H9 (cell line): Measurements from ENCODE around the gene TUBB1. TPM values are rescaled to one million over a fixed set of nuclear protein-coding genes. Genes with fewer than 3 reads are reported as not detected.

Experiments
- DNase-seq: peaks from one replicate; pipeline ENCODE4 v3.0.0-alpha.2; 2017
- H2AFZ ChIP-seq: one replicate; pipeline ENCODE4 v1.6.1; 2013; ENCODE audit warnings: mild to moderate bottlenecking, low read length, control low read depth, moderate library complexity
- H2AK5ac ChIP-seq: 2 replicates; pipeline ENCODE4 v1.6.1; 2013; ENCODE audit warnings: low read length, control low read depth, mixed read lengths; ENCODE audit not compliant: insufficient read length
- H2BK120ac ChIP-seq: one replicate; pipeline ENCODE4 v1.6.1; 2013; ENCODE audit warnings: low read depth, mild to moderate bottlenecking, low read length, control low read depth, inconsistent platforms; ENCODE audit not compliant: poor library complexity, severe bottlenecking
- H2BK12ac ChIP-seq: 2 replicates; pipeline ENCODE4 v1.6.1; 2013; ENCODE audit warnings: low read length, control low read depth, mixed read lengths, low read depth; ENCODE audit not compliant: insufficient read length
- H2BK15ac ChIP-seq: 2 replicates; pipeline ENCODE4 v1.6.1; 2013; ENCODE audit warnings: low read depth, low read length, control low read depth
- H2BK20ac ChIP-seq: one replicate; pipeline ENCODE4 v1.6.1; 2013; ENCODE audit warnings: low read depth, mild to moderate bottlenecking, low read length, control low read depth, inconsistent platforms; ENCODE audit not compliant: poor library complexity, severe bottlenecking
- H2BK5ac ChIP-seq: 2 replicates; pipeline ENCODE4 v1.6.1; 2013; ENCODE audit warnings: low read length, control low read depth, mixed read lengths; ENCODE audit not compliant: insufficient read length
- H3K14ac ChIP-seq: 2 replicates; pipeline ENCODE4 v1.6.1; 2013; ENCODE audit warnings: low read length, control low read depth; ENCODE audit not compliant: insufficient read depth
- H3K18ac ChIP-seq: 2 replicates; pipeline ENCODE4 v1.6.1; 2013; ENCODE audit warnings: low read depth, mild to moderate bottlenecking, mixed read lengths, low read length, control low read depth; ENCODE audit not compliant: insufficient read length
- H3K23ac ChIP-seq: 2 replicates; pipeline ENCODE4 v1.6.1; 2013; ENCODE audit warnings: low read length, control low read depth, mixed read lengths, low read depth; ENCODE audit not compliant: insufficient read length
- H3K23me2 ChIP-seq: 2 replicates; pipeline ENCODE4 v1.6.1; 2013; ENCODE audit warnings: low read depth, mild to moderate bottlenecking, mixed read lengths, low read length, control low read depth; ENCODE audit not compliant: insufficient read length, poor library complexity, severe bottlenecking
- H3K27ac ChIP-seq: 2 replicates; pipeline ENCODE4 v1.5.1; 2013; ENCODE audit warnings: low read length, control low read depth, mixed read lengths, low read depth; ENCODE audit not compliant: insufficient read length
- H3K27me3 ChIP-seq: 2 replicates; pipeline ENCODE4 v1.6.1; 2013; ENCODE audit warnings: low read length, control low read depth, inconsistent platforms; ENCODE audit not compliant: insufficient read depth
- H3K4ac ChIP-seq: 2 replicates; pipeline ENCODE4 v1.6.1; 2013; ENCODE audit warnings: low read depth, mild to moderate bottlenecking, control low read depth, inconsistent platforms, low read length, moderate library complexity
- H3K4me1 ChIP-seq: 2 replicates; pipeline ENCODE4 v1.6.1; 2013; ENCODE audit warnings: low read length, control low read depth, inconsistent platforms; ENCODE audit not compliant: insufficient read depth
- H3K4me2 ChIP-seq: 2 replicates; pipeline ENCODE4 v1.6.1; 2013; ENCODE audit warnings: low read length, control low read depth, mixed read lengths; ENCODE audit not compliant: insufficient read length, insufficient read depth
- H3K56ac ChIP-seq: 2 replicates; pipeline ENCODE4 v1.6.1; 2013; ENCODE audit warnings: low read depth, mild to moderate bottlenecking, mixed read lengths, low read length, control low read depth; ENCODE audit not compliant: insufficient read length
- H3K79me1 ChIP-seq: 2 replicates; pipeline ENCODE4 v1.6.1; 2013; ENCODE audit warnings: low read depth, mild to moderate bottlenecking, moderate library complexity, low read length, control low read depth, inconsistent platforms; ENCODE audit not compliant: insufficient read depth, poor library complexity, severe bottlenecking
- H3K79me2 ChIP-seq: 2 replicates; pipeline ENCODE4 v1.6.1; 2013; ENCODE audit warnings: low read length, control low read depth, inconsistent platforms; ENCODE audit not compliant: insufficient read depth
- H3K9ac ChIP-seq: 2 replicates; pipeline ENCODE4 v1.6.1; 2013; ENCODE audit warnings: low read length, control low read depth, mixed read lengths; ENCODE audit not compliant: insufficient read length; ENCODE audit errors: extremely low read depth
- H3K9me3 ChIP-seq: one replicate; pipeline ENCODE4 v1.6.1; 2013; ENCODE audit warnings: low read depth, low read length, inconsistent platforms; ENCODE audit not compliant: control insufficient read depth
- H3T11ph ChIP-seq: one replicate; pipeline ENCODE4 v1.6.1; 2013; ENCODE audit warnings: mild to moderate bottlenecking, low read length, control low read depth, inconsistent platforms
- H4K20me1 ChIP-seq: one replicate; pipeline ENCODE4 v1.6.1; 2013; ENCODE audit not compliant: control insufficient read depth, insufficient read length, insufficient read depth
- H4K5ac ChIP-seq: 2 replicates; pipeline ENCODE4 v1.6.1; 2013; ENCODE audit warnings: low read depth, mild to moderate bottlenecking, mixed read lengths, low read length, control low read depth; ENCODE audit not compliant: insufficient read length
- H4K8ac ChIP-seq: replicated peaks from 2 replicates; pipeline ENCODE4 v1.6.1; 2013; ENCODE audit warnings: low read length, control low read depth, mixed read lengths, low read depth; ENCODE audit not compliant: insufficient read length
- H4K91ac ChIP-seq: 2 replicates; pipeline ENCODE4 v1.6.1; 2013; ENCODE audit warnings: low read depth, mild to moderate bottlenecking, moderate library complexity, mixed read lengths, low read length, control low read depth; ENCODE audit not compliant: insufficient read length
- H3K27ac Mint-ChIP-seq, 3 experiments: 2 replicates in 2 of 3; 3 replicates in 1 of 3; pipeline ENCODE4 v1.8.0; 2020 to 2021; ENCODE audit warnings: mixed read lengths in 3 of 3, mild to moderate bottlenecking in 1 of 3, moderate library complexity in 1 of 3
- H3K27me3 Mint-ChIP-seq: 2 replicates; pipeline ENCODE4 v1.8.0; 2021; ENCODE audit warnings: low read depth, mild to moderate bottlenecking, moderate library complexity, mixed read lengths
- H3K36me3 Mint-ChIP-seq, 3 experiments: 2 replicates in 2 of 3; 3 replicates in 1 of 3; pipeline ENCODE4 v1.8.0; 2020 to 2021; ENCODE audit warnings: low read depth in 3 of 3, mixed read lengths in 3 of 3; ENCODE audit not compliant: insufficient read depth in 1 of 3
- H3K4me1 Mint-ChIP-seq, 2 experiments: 2 replicates each; pipeline ENCODE4 v1.8.0; 2020; ENCODE audit warnings: mixed read lengths in 2 of 2
- H3K4me3 Mint-ChIP-seq, 2 experiments: 2 replicates in 1 of 2; 3 replicates in 1 of 2; pipeline ENCODE4 v1.8.0; 2020 to 2021; ENCODE audit warnings: mild to moderate bottlenecking in 2 of 2, mixed read lengths in 2 of 2, moderate library complexity in 1 of 2
- H3K9me3 Mint-ChIP-seq, 2 experiments: 2 replicates in 1 of 2; 3 replicates in 1 of 2; pipeline ENCODE4 v1.8.0; 2020; ENCODE audit warnings: mild to moderate bottlenecking in 2 of 2, mixed read lengths in 2 of 2, moderate library complexity in 1 of 2
- WGBS: extraction: QIAGEN DNeasy Blood & Tissue Kit; methylation state at CpG from one replicate; pipeline ENCODE4 v1.1.7; 2013; ENCODE audit warnings: missing lambda C conversion rate, low lambda C conversion rate, mixed read lengths; ENCODE audit not compliant: insufficient read length; ENCODE audit errors: extremely low coverage; 5-methylcytosine and 5-hydroxymethylcytosine counted together
- total RNA-seq: library from RNA; stranded (reverse); gene quantifications from 2 replicates; pipeline ENCODE4 v1.2.1, GENCODE V29; 2021
- TF ChIP-seq, protein P1 (sequence below): fragments of 200-600 bp; sonication (generic); conservative IDR thresholded peaks from 3 replicates; pipeline ENCODE4 v1.8.0; 2021; ENCODE audit warnings: antibody characterized with exemption, mild to moderate bottlenecking

Gene TUBB1
- total RNA-seq, 1 experiment from 2014 or later: not detected

DNA sequence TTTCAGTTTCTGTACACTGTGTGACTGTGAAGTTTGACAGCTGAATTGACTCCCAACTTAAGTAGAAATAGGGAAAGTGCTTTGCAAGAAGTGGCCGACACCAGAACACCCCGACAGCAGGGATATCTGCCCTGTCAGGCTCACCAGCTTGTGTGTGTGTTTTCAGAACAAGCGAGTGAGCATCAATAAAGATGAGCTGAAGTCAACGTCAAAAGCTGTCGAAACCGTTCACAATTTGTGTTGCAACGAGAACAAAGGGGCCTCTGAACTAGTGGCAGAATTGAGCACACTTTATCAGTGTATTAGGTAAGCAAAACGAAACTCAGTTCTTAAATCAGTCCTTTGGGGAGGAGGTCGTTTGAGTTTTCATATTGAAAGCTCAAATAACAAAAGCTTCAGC is 27.5 kb upstream of the TUBB1 start:
- Histone ChIP-seq H4K5ac (no peak overlapping the region), H3K4me2 (no peak overlapping the region), H2BK20ac (no peak overlapping the region), H3K4ac (no peak overlapping the region), H3K27me3 (no peaks in the 10 kb centered on the region), H3K4me1 (no peaks in the 10 kb centered on the region), H3K23me2 (no peaks in the 10 kb centered on the region), H3K23ac (no peak overlapping the region), H3K56ac (no peak overlapping the region), H2AFZ (no peak overlapping the region), H2BK12ac (no peak overlapping the region), H4K8ac (no peak overlapping the region), H3K18ac (no peak overlapping the region), H3K9ac (no peak overlapping the region), H3K79me2 (no peaks in the 10 kb centered on the region), H3K27ac (no peak overlapping the region), H4K20me1 (no peaks in the 10 kb centered on the region), H4K91ac (no peak overlapping the region), H2BK5ac (no peak overlapping the region), H2BK15ac (no peak overlapping the region), H2AK5ac (no peak overlapping the region), H3K9me3 (no peaks in the 10 kb centered on the region), H3K79me1 (no peaks in the 10 kb centered on the region), H3T11ph (no peak overlapping the region), H3K14ac (no peak overlapping the region), H2BK120ac (no peak overlapping the region)
- no CpG with 5 or more reads among the region's 9 CpGs for WGBS
- no peak for DNase-seq
- Mint-ChIP-seq H3K4me1 (no peaks in the 10 kb centered on the region), H3K9me3 (no peaks in the 10 kb centered on the region), H3K27ac (no peak overlapping the region), H3K36me3 (peaks cover 46 to 98% (median 92%) of the 10 kb centered on the region in 3 experiments), H3K27me3 (no peaks in the 10 kb centered on the region), H3K4me3 (no peak overlapping the region)
- TF ChIP-seq, protein P1, sequence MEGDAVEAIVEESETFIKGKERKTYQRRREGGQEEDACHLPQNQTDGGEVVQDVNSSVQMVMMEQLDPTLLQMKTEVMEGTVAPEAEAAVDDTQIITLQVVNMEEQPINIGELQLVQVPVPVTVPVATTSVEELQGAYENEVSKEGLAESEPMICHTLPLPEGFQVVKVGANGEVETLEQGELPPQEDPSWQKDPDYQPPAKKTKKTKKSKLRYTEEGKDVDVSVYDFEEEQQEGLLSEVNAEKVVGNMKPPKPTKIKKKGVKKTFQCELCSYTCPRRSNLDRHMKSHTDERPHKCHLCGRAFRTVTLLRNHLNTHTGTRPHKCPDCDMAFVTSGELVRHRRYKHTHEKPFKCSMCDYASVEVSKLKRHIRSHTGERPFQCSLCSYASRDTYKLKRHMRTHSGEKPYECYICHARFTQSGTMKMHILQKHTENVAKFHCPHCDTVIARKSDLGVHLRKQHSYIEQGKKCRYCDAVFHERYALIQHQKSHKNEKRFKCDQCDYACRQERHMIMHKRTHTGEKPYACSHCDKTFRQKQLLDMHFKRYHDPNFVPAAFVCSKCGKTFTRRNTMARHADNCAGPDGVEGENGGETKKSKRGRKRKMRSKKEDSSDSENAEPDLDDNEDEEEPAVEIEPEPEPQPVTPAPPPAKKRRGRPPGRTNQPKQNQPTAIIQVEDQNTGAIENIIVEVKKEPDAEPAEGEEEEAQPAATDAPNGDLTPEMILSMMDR: no peak
